Neural progenitor cell (in vitro differentiated cells): Measurements from ENCODE around the gene SMCP.

Experiments
- CTCF ChIP-seq: fragments of 200-600 bp; sonication (generic); IDR thresholded peaks from 2 replicates; pipeline ENCODE4 v1.5.1; 2017; ENCODE audit warnings: antibody characterized with exemption, mild to moderate bottlenecking
- EZH2 ChIP-seq: fragments of 200-600 bp; sonication (generic); IDR thresholded peaks from 2 replicates; pipeline ENCODE4 v1.6.1; 2017; ENCODE audit warnings: antibody characterized with exemption, mild to moderate bottlenecking, moderate library complexity
- EZH2phosphoT487 ChIP-seq: fragments of 200-600 bp; sonication (generic); IDR thresholded peaks from 2 replicates; pipeline ENCODE4 v1.6.1; 2017; ENCODE audit warnings: antibody characterized with exemption

- TF ChIP-seq CTCF (no peak), EZH2 (no peak), EZH2phosphoT487 (no peak)
Observed at GRCh38 chr1:152864443-152864842, 13.7 kb upstream of the SMCP start.
